GOT3 (cell line): ENCODE measurements around the gene C17orf107.

Source experiments
- DNase-seq: peaks from one replicate; lab custom pipeline; 2025; ENCODE audit warnings: mixed read lengths; lab: John Stamatoyannopoulos, UW

Gene C17orf107

DNA sequence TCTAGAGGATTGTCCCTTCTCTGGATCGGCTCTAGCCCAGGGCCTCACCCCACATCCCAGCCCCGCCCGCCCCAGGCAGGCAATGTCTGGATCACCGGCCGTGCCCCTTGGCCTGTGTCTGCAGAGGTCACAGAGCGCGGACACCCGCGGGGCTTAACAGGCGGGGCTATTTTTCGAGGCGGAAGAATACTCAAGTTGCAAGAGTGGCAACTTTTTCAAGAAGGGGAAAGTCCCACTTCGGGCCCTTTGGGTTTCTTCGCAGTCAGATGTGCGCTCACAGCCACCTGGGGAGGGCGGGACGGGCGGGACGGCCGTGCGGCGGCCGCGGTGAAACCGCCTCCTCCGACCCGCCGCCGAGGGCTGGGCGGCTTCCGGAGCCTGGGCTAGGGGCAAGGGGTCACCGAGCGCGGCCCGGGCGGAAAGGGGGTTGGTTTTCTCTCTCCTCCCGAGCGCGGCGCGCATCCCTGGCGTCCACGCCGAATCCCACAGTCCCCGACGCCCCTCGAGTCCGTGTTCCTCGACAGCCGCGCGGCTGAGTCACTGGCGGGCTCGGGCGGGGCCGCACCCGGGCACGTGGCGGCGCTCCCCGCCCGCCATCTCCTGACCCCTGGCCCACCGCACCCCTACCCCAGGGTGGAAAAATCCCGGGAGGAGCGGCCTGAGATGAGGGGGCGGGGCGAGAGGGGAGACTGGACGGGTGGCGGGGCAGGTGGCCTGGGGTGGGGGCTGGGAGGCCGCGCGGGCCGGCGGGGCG, 50.2 kb downstream of the C17orf107 start:
- peak; percentile 52 for DNase-seq

DNA sequence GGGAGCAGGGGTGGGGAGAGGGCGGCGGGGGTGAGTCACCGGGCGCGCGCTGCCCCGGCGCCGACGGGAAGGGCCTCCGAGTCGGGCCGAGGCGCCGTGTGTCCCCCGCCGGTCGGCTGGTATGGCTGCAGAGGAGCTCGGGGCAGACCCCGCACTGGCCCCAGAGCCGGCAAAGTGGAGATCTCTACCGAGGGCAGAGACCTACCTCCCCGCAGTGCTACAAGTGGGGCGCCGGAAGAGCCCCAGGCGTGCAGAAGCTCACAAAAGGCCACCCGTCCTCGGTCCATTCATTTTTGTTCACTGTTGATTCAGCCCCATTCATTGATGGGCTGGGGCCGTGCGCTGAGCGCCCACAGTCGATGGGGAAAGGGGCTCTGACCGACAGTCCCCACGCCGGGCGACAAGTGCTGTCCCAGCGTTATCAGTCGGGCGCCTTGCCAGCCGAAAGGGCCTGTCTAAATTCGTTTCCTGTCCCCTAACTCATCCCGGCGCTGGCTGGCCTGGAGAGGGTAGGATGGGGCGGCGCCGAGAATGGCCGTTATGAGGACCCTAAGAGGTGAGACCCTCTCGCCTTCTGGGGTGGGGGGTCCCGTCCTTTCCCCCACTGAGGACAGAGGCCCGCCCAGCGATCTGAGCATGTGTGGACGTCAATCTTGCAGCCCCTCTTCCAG, 50.9 kb downstream of the C17orf107 start:
- DNase-seq = no peak

DNA sequence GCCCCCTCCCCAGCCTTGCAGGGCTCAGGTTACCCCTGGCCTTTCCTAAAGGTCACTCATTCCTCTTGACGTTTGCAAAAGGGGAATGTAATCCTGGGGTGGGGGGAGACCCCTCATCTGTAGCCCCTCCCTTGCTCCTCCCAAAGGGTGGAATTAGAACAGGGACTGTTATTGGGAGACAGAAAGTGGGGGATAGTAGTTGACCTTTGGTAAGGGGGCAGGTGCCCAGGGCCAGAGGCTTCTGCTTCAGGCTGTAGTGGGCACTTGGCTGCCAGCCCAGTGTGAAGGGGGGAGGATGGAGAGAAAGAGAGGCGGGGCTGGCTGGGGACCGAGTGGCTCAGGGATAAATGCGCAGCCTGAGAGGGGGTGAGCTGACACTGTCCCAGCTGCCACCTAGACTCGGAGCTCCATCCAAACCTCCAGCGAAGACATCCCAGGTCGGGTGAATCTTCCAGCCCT, 51.4 kb downstream of the C17orf107 start, which contains the start of gene ENO3:
TSS of gene ENO3 (plus strand) at position 374 of the 459 bp plus-strand sequence. CDS start 711 bp downstream, outside the sequence.
- DNase-seq = no peak

DNA sequence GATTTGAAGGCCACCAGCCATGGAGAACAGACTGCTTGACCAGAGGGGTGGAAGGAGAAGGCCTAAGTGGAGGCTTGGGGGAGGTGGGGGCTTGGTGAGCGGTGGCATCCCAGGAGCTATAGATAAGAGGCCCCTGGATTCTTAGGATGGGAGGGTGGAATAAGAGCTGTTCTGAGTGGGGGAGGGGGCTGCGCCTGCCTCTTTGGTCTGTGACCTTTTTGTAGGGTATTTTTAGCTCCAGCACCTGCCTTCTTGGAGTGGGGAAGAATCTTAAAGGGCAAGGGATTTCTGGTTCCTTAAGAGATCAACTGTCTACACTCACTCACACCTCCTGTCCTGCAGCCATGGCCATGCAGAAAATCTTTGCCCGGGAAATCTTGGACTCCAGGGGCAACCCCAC, 52.1 kb downstream of the C17orf107 start:
- no peak for DNase-seq
